Left ventricle myocardium superior (tissue), 1 donor: ENCODE data around the gene USP7. TPM values are rescaled to one million over a fixed set of nuclear protein-coding genes. Genes with fewer than 3 reads are reported as not detected.

Experiments
- ATAC-seq: fragments of 200-7000 bp; cut with Tn5 transposase; one replicate; pipeline ENCODE4 v1.9.1; 2020; ENCODE audit warnings: mild to moderate bottlenecking, moderate library complexity
- DNase-seq: peaks from one replicate; pipeline ENCODE4 v3.0.0-alpha.2; 2020
- intact Hi-C: fragments of 100-400 bp; cut with micrococcal nuclease; formaldehyde crosslinking; loops from one replicate; pipeline ENCODE4 v1.11.0; 2022
- long read RNA-seq: library from polyadenylated mRNA; unstranded; transcript quantifications from one replicate; pipeline ENCODE4 v2.0.0, GENCODE V29; 2021
- total RNA-seq: library from RNA; stranded (reverse); fragmentation: NEBNext Ultra II Directional; extraction: Animal tissue kit (Norgen Biotek cat#: 25700); gene quantifications from one replicate; pipeline ENCODE4 v1.2.1, GENCODE V29; 2021
- donor health status: DM: no; HTN: yes; CAD: no; lungs with severe emphysema.

Gene USP7
- 68.0 TPM for total RNA-seq
- long read RNA-seq, full-length matches to known transcripts: 49 of 97 reads
- long read RNA-seq, partial matches to known transcripts: 35 of 97 reads
- long read RNA-seq, other reads (novel, unspliced or antisense): 13 of 97 reads

GRCh38 chr16:8963821-8964441 lies at the start of gene USP7:
Gene USP7, minus strand, starts transcription at chr16:8963906. Its CDS starts 621 bp downstream, at chr16:8963285.
- DNase-seq (peak; percentile 97), ATAC-seq (peak; percentile 97)
- intact Hi-C loops: no loop called here

DNA sequence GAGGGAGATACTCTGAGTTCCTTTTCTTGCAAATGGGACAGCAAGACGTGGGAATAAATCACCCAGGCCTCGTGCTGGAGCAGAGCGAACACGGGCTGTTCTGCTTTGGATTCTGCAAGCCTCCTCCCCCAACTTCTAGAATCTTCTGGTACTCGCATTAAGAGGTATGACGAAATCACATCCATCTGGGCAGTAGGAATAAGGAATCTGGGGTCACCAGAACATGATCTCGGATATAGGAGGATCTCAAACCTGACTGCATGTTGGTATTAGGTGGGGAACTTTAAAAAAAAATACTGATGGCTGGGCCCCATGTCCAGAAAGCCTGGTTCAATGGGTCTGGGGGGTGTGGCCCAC lies 49.8 kb upstream of the USP7 start:
- no peak for DNase-seq
- intact Hi-C loops: no loop called here
- ATAC-seq: no peak

- ATAC-seq (peak; percentile 52), DNase-seq (peak; percentile 37)
- intact Hi-C loops: no loop called here
These were observed 49.3 kb upstream of the USP7 start for GRCh38 chr16:9012848-9013507.

DNA sequence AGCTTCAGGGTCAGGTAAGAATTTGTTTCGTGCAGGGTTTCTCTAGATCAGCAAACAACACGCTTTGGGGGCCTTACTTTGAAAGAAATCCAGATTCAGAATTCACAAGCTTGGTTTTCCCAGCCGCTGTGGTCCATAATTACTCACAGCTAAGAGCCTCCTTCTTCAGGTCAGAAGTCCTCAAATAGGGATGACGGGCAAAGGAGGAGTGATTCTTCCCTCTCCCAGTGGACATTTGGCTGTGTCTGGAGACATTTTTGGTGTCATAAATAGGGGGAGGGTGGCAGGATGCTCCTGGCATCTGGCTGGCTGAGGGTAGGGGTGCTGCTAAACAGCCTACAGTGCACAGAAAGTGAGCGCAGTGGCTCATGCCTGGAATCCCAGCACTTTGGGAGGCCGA lies 48.6 kb upstream of the USP7 start:
- intact Hi-C loops: no loop called here
- DNase-seq (no peak), ATAC-seq (no peak)

GRCh38 chr16:9008601-9009260 lies 45.0 kb upstream of the USP7 start:
- intact Hi-C loops: no loop called here
- peak; percentile 80 for DNase-seq
- peak; percentile 96 for ATAC-seq

GRCh38 chr16:9007177-9007794 lies 43.6 kb upstream of the USP7 start:
- intact Hi-C loops: no loop called here
- DNase-seq: no peak

GRCh38 chr16:9004183-9004582 lies 40.5 kb upstream of the USP7 start:
- DNase-seq: no peak
- intact Hi-C loops: no loop called here
- no peak for ATAC-seq

More at GRCh38 chr16:9007177-9007794, 43.6 kb upstream of the USP7 start:
- ATAC-seq: no peak

GRCh38 chr16:9003763-9004162 lies 40.1 kb upstream of the USP7 start:
- intact Hi-C loops: no loop called here
- no peak for DNase-seq
- no peak for ATAC-seq

GRCh38 chr16:9003322-9003721 lies 39.6 kb upstream of the USP7 start:
- ATAC-seq (no peak), DNase-seq (no peak)
- intact Hi-C loops: no loop called here

GRCh38 chr16:9002042-9002441 lies 38.3 kb upstream of the USP7 start:
- intact Hi-C loops: no loop called here

DNA sequence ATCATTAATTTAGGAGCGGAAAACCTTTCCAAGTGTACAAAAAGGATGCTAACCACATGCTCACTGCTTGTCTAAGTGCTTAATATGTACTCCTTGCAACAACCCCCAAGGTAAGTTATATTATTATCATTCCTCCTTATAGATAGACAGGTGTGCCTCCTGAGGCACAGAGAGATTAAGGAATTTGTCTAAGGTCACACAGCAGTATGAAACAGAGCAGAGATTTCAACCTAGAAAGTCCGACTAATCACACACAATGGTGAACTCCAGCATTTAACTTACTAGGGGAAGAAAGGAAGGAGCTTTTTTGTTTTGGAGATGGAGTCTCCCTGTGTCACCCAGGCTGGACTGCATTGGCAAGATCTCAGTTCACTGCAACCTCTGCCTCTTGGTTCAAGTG lies 37.0 kb upstream of the USP7 start:
- DNase-seq (no peak), ATAC-seq (no peak)
- intact Hi-C loops: no loop called here

More at GRCh38 chr16:9002042-9002441, 38.3 kb upstream of the USP7 start:
- ATAC-seq (no peak), DNase-seq (no peak)

GRCh38 chr16:8999800-9000199 lies 36.1 kb upstream of the USP7 start:
- intact Hi-C loops: no loop called here
- ATAC-seq (no peak), DNase-seq (no peak)

DNA sequence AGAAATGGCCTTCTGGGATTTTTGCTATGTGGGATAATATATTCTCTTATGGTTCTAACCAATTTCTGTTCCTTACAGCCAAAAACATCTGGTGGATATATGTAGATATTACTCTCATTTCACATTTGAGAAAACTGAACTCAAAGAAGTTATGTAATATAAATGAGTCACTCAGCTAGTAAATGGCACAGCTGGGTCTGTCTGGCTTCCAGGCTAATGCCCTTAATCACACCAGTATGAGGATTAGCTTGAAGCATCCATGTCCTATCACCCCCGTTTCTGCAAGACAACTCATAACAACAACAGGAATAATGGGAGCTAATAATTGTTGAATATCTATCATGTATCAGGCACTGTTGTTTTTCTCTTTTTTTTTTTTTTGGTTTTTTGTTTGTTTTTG lies 34.4 kb upstream of the USP7 start:
- ATAC-seq (no peak), DNase-seq (no peak)
- intact Hi-C loops: no loop called here

GRCh38 chr16:8996891-8997290 lies 33.2 kb upstream of the USP7 start:
- no peak for DNase-seq
- intact Hi-C loops: no loop called here
- no peak for ATAC-seq

DNA sequence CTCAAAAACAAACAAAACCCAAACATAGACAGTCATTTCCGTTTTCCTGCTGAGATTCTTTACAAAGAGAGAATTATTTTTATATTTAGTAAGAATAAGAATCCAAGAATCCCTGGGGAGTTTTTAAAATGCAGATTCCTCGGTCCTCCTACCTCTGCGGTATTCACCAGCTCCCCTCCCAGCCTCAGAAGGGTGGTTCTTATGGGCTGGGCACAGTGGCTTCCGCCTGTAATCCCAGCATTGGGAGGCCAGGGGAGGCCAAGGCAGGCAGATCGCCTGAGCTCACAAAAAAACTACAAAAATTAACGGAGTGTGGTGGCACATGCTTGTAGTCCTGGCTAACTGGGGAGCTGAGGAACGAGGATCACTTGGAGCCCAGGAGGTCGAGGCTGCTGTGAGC lies 26.7 kb upstream of the USP7 start:
- DNase-seq (no peak), ATAC-seq (no peak)
- intact Hi-C loops: no loop called here

- intact Hi-C loops: no loop called here
- ATAC-seq (no peak), DNase-seq (no peak)
These were observed 25.6 kb upstream of the USP7 start for GRCh38 chr16:8989099-8989878.

GRCh38 chr16:8986818-8987191 lies 23.1 kb upstream of the USP7 start:
- intact Hi-C loops: no loop called here
- ATAC-seq (no peak), DNase-seq (no peak)

- DNase-seq (no peak), ATAC-seq (no peak)
- intact Hi-C loops: no loop called here
These were observed 22.4 kb upstream of the USP7 start for GRCh38 chr16:8986111-8986510.

- DNase-seq: no peak
- no peak for ATAC-seq
- intact Hi-C loops: no loop called here
These were observed 19.1 kb upstream of the USP7 start for GRCh38 chr16:8982816-8983215.
